Renal cortical epithelial cell (primary cell): ENCODE data around the gene NFE2L3. TPM values are rescaled to one million over a fixed set of nuclear protein-coding genes. Genes with fewer than 3 reads are reported as not detected.
"Not testable (repeated sequence)": the region's sequence is repeated elsewhere in the genome, so short reads cannot be mapped to it uniquely, and the experiment has no call there.

ENCODE experiments used
- DNase-seq: peaks from one replicate; pipeline ENCODE4 v3.0.0-alpha.2; 2011; ENCODE audit warnings: low read depth
- total RNA-seq: library from RNA; depleted of rRNA; stranded (reverse); fragments of >200 nt; gene quantifications from 2 replicates; pipeline ENCODE4 v1.2.3, GENCODE V29; 2014

NFE2L3 gene
- total RNA-seq, 1 donor from 2014 or later = 49.2 TPM

GRCh38 chr7:26186364-26187311 is 34.6 kb downstream of the NFE2L3 start:
- DNase-seq = no peak

GRCh38 chr7:26187380-26188205 is 35.6 kb downstream of the NFE2L3 start:
- DNase-seq = no peak

GRCh38 chr7:26188206-26188956 is 36.4 kb downstream of the NFE2L3 start:
- no peak for DNase-seq

- no peak for DNase-seq
These were observed 37.1 kb downstream of the NFE2L3 start for GRCh38 chr7:26188957-26189541.

- no peak for DNase-seq
These were observed 37.7 kb downstream of the NFE2L3 start for GRCh38 chr7:26189697-26190096.

GRCh38 chr7:26190417-26190869 is 38.4 kb downstream of the NFE2L3 start:
- no peak for DNase-seq

- DNase-seq = no peak
These were observed 39.4 kb downstream of the NFE2L3 start for GRCh38 chr7:26191233-26191973.

GRCh38 chr7:26191974-26192479 is 40.0 kb downstream of the NFE2L3 start:
- DNase-seq = no peak

GRCh38 chr7:26192485-26193087 is 40.6 kb downstream of the NFE2L3 start:
- no peak for DNase-seq

- no peak for DNase-seq
These were observed 41.6 kb downstream of the NFE2L3 start for GRCh38 chr7:26193432-26194207.

GRCh38 chr7:26194764-26195163 is 42.8 kb downstream of the NFE2L3 start:
- DNase-seq = not testable (repeated sequence)

GRCh38 chr7:26195182-26195581 is 43.2 kb downstream of the NFE2L3 start:
- no peak for DNase-seq

GRCh38 chr7:26195867-26196657 is 44.1 kb downstream of the NFE2L3 start:
- DNase-seq = no peak

- peak; percentile 34 for DNase-seq
These were observed 45.4 kb downstream of the NFE2L3 start for GRCh38 chr7:26197153-26198115.

GRCh38 chr7:26198133-26198780 is 46.3 kb downstream of the NFE2L3 start:
- DNase-seq = peak; percentile 38

GRCh38 chr7:26198781-26199169 is 46.8 kb downstream of the NFE2L3 start:
- no peak for DNase-seq
